OCI-LY3 (cell line): ENCODE measurements around the gene HUS1B.

Experiments used
- EZH2phosphoT487 ChIP-seq: fragments of 200-600 bp; shearing (Covaris generic); IDR thresholded peaks from 2 replicates; pipeline ENCODE4 v1.6.1; 2018; ENCODE audit warnings: antibody characterized with exemption, mixed run types, low read depth
- TF ChIP-seq, protein P1 (sequence below): fragments of 200-600, 300-600 bp; sonication (generic); IDR thresholded peaks from 2 replicates; pipeline ENCODE4 v1.5.1; 2014; ENCODE audit warnings: antibody characterized with exemption, low read length, low read depth

DNA sequence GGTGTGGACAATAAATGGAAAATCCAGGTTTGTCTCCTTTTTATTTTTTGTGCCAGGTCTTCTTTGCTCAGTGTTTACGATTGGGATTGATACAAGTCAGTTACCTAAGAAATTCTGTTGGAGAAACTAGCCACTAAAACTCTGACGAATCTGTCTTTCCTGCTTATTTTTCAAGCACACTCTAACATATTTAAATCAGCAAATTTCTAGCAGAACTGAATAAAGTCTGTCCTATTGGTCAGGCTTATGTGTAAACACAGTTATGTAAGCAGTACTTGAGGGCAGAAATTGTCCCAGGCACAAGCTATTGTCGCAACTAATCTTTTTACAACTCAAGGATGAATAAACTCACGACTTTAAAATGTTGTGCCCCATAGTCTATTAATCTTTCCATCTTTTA is 48.1 kb upstream of the HUS1B start:
- TF ChIP-seq, protein P1, sequence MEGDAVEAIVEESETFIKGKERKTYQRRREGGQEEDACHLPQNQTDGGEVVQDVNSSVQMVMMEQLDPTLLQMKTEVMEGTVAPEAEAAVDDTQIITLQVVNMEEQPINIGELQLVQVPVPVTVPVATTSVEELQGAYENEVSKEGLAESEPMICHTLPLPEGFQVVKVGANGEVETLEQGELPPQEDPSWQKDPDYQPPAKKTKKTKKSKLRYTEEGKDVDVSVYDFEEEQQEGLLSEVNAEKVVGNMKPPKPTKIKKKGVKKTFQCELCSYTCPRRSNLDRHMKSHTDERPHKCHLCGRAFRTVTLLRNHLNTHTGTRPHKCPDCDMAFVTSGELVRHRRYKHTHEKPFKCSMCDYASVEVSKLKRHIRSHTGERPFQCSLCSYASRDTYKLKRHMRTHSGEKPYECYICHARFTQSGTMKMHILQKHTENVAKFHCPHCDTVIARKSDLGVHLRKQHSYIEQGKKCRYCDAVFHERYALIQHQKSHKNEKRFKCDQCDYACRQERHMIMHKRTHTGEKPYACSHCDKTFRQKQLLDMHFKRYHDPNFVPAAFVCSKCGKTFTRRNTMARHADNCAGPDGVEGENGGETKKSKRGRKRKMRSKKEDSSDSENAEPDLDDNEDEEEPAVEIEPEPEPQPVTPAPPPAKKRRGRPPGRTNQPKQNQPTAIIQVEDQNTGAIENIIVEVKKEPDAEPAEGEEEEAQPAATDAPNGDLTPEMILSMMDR = no peak
- TF ChIP-seq EZH2phosphoT487 = no peak
